Activated CD8-positive, alpha-beta T cell treated with anti-CD3 and anti-CD28 coated beads for 36 hours (primary cell): ENCODE results near the gene TBC1D22A. TPM values are rescaled to one million over a fixed set of nuclear protein-coding genes. Genes with fewer than 3 reads are reported as not detected.
"Not testable (repeated sequence)": the region's sequence is repeated elsewhere in the genome, so short reads cannot be mapped to it uniquely, and the experiment has no call there.

Experiments
- ATAC-seq: fragments of 200-7000 bp; cut with Tn5 transposase; one replicate; pipeline ENCODE4 v1.10.0; 2021; ENCODE audit warnings: mild to moderate bottlenecking, moderate library complexity
- CTCF ChIA-PET: fragments of 350-600 bp; sonication (Branson Sonifier 250); formaldehyde crosslinking; loops from one replicate; lab custom pipeline; 2021; ENCODE audit warnings: antibody characterized with exemption; lab: Charles Lee
- POLR2A ChIA-PET: fragments of 350-600 bp; sonication (Branson Sonifier 250); formaldehyde crosslinking; loops from one replicate; lab custom pipeline; 2021; ENCODE audit warnings: antibody characterized with exemption; lab: Charles Lee
- DNase-seq: peaks from one replicate; pipeline ENCODE4 v3.0.0-alpha.2; 2020
- H3K27ac Mint-ChIP-seq: one replicate; pipeline ENCODE4 v1.8.0; 2021; ENCODE audit warnings: mild to moderate bottlenecking, mixed read lengths
- H3K27me3 Mint-ChIP-seq: one replicate; pipeline ENCODE4 v1.8.0; 2021; ENCODE audit warnings: mixed read lengths
- H3K36me3 Mint-ChIP-seq: one replicate; pipeline ENCODE4 v1.8.0; 2021; ENCODE audit warnings: low read depth, mixed read lengths
- H3K4me1 Mint-ChIP-seq: one replicate; pipeline ENCODE4 v1.8.0; 2021; ENCODE audit warnings: low read depth, mixed read lengths
- H3K4me3 Mint-ChIP-seq: one replicate; pipeline ENCODE4 v1.8.0; 2021; ENCODE audit warnings: mild to moderate bottlenecking, moderate library complexity, mixed read lengths
- H3K9me3 Mint-ChIP-seq: one replicate; pipeline ENCODE4 v1.8.0; 2021; ENCODE audit warnings: mixed read lengths
- CTCF ChIP-seq: fragments of 200-600 bp; IDR thresholded peaks from one replicate; pipeline ENCODE4 v1.8.0; 2022; ENCODE audit warnings: antibody characterized with exemption, mild to moderate bottlenecking
- intact Hi-C: fragments of 100-400 bp; cut with micrococcal nuclease; formaldehyde crosslinking; loops from one replicate; pipeline ENCODE4 v1.10.0; 2022
- total RNA-seq, 2 experiments: library from RNA; stranded (reverse); gene quantifications; one replicate each; pipeline ENCODE4 v1.2.3, GENCODE V29; 2021

The TBC1D22A gene
- total RNA-seq, 2 experiments from 2014 or later, result 41.0 to 42.8 TPM

GRCh38 chr22:47169801-47170140 lies 407.3 kb downstream of the TBC1D22A start:
- Mint-ChIP-seq H3K36me3 (peaks cover 28% of the 10 kb centered on the region), H3K4me3 (no peak overlapping the region), H3K27me3 (no peaks in the 10 kb centered on the region), H3K9me3 (peaks cover 3% of the 10 kb centered on the region), H3K4me1 (no peaks in the 10 kb centered on the region), H3K27ac (no peak overlapping the region)
- POLR2A ChIA-PET, result no interaction called here
- intact Hi-C loops, result no loop called here
- CTCF ChIA-PET, result no interaction called here
- no peak for ATAC-seq
- TF ChIP-seq CTCF, result no peak
- no peak for DNase-seq

- ATAC-seq, H3K27ac Mint-ChIP-seq, H3K4me3 Mint-ChIP-seq, intact Hi-C loops, CTCF ChIA-PET, DNase-seq, H3K9me3 Mint-ChIP-seq, POLR2A ChIA-PET, H3K27me3 Mint-ChIP-seq, H3K4me1 Mint-ChIP-seq: not testable (repeated sequence)
- peaks cover 36% of the 10 kb centered on the region for H3K36me3 Mint-ChIP-seq
Observed at GRCh38 chr22:47170511-47171440, 408.3 kb downstream of the TBC1D22A start.

- no peak overlapping the region for H3K27ac Mint-ChIP-seq
- ChIA-PET POLR2A (no interaction called here), CTCF (no interaction called here)
- peaks cover 36% of the 10 kb centered on the region for H3K36me3 Mint-ChIP-seq
- intact Hi-C loops, result no loop called here
- H3K4me3 Mint-ChIP-seq, result no peak overlapping the region
- DNase-seq (no peak), ATAC-seq (no peak)
- H3K4me1 Mint-ChIP-seq, result no peaks in the 10 kb centered on the region
- peaks cover 7% of the 10 kb centered on the region for H3K9me3 Mint-ChIP-seq
- no peak for TF ChIP-seq CTCF
- H3K27me3 Mint-ChIP-seq, result no peaks in the 10 kb centered on the region
Observed at GRCh38 chr22:47171441-47172221, 409.2 kb downstream of the TBC1D22A start.

GRCh38 chr22:47172771-47173534 lies 410.5 kb downstream of the TBC1D22A start:
- no peak overlapping the region for H3K4me3 Mint-ChIP-seq
- peaks cover 40% of the 10 kb centered on the region for H3K36me3 Mint-ChIP-seq
- intact Hi-C loops, result no loop called here
- no peak overlapping the region for H3K27ac Mint-ChIP-seq
- POLR2A ChIA-PET, result no interaction called here
- peaks cover 9% of the 10 kb centered on the region for H3K9me3 Mint-ChIP-seq
- CTCF ChIA-PET, result no interaction called here
- H3K4me1 Mint-ChIP-seq, result no peaks in the 10 kb centered on the region
- no peaks in the 10 kb centered on the region for H3K27me3 Mint-ChIP-seq
- DNase-seq (no peak), ATAC-seq (no peak)
- TF ChIP-seq CTCF, result no peak

- no peak for DNase-seq
- intact Hi-C loops, result no loop called here
- POLR2A ChIA-PET, result no interaction called here
- no peaks in the 10 kb centered on the region for H3K27me3 Mint-ChIP-seq
- no peak for ATAC-seq
- H3K9me3 Mint-ChIP-seq, result peaks cover 11% of the 10 kb centered on the region
- CTCF ChIA-PET, result no interaction called here
- H3K4me3 Mint-ChIP-seq, result no peak overlapping the region
- H3K36me3 Mint-ChIP-seq, result peaks cover 41% of the 10 kb centered on the region
- H3K4me1 Mint-ChIP-seq, result no peaks in the 10 kb centered on the region
- H3K27ac Mint-ChIP-seq, result no peak overlapping the region
- no peak for TF ChIP-seq CTCF
Observed at GRCh38 chr22:47173535-47174021, 411.1 kb downstream of the TBC1D22A start.
